Measurements from ENCODE around the gene TEK. TPM values are rescaled to one million over a fixed set of nuclear protein-coding genes. Genes with fewer than 3 reads are reported as not detected.

The TEK gene
- polyA plus RNA-seq, 3 donors: not detected

GRCh38 chr9:27129221-27129620 is 20.2 kb downstream of the TEK start:
- Mint-ChIP-seq H3K36me3 (no peaks in the 10 kb centered on the region), H3K4me3 (no peak overlapping the region), H3K9me3 (peaks cover 0 to 3% (median 0%) of the 10 kb centered on the region in 7 donors), H3K4me1 (no peaks in the 10 kb centered on the region), H3K27me3 (ENCODE audit: low read depth in 3 of 3) (no peaks in the 10 kb centered on the region), H3K27ac (no peak overlapping the region)
- H4K20me1 ChIP-seq (ENCODE audit: insufficient read depth, low read length): no peaks in the 10 kb centered on the region
- no peak overlapping the region for H3K4me3 ChIP-seq (replicated peaks in 1 of 3; ENCODE audit: low read depth in 2 of 3, low read length in 3 of 3)
- no peaks in the 10 kb centered on the region for H3K79me2 ChIP-seq (ENCODE audit: insufficient read depth, low read length)
- no CpG with 5 or more reads among the region's 1 CpG for WGBS (ENCODE audit: insufficient coverage)
- H3K36me3 ChIP-seq (replicated peaks in 1 of 2; ENCODE audit: control insufficient read depth in 1 of 2, insufficient read depth in 2 of 2, low read length in 2 of 2): no peaks in the 10 kb centered on the region
- H3K9ac ChIP-seq (ENCODE audit: insufficient read depth, low read length, poor library complexity, severe bottlenecking): no peak overlapping the region
- no peak overlapping the region for H3K4me2 ChIP-seq (replicated peaks; ENCODE audit: extremely low read depth, low read length, poor library complexity, severe bottlenecking)
- H3K27me3 ChIP-seq (ENCODE audit: control insufficient read depth in 2 of 2, insufficient read depth in 2 of 2, low read length in 2 of 2): no peaks in the 10 kb centered on the region
- intact Hi-C loops (cut with micrococcal nuclease): no loop called here
- no peak overlapping the region for H3K27ac ChIP-seq (ENCODE audit: low read depth in 1 of 2, low read length in 2 of 2)
- TF ChIP-seq CTCF (IDR thresholded peaks at IDR 0.05): no peak
- no peak for DNase-seq
- H3K4me1 ChIP-seq (ENCODE audit: control insufficient read depth in 1 of 2, insufficient read depth in 2 of 2, low read length in 2 of 2): no peaks in the 10 kb centered on the region
- H2AFZ ChIP-seq (ENCODE audit: insufficient read depth, low read depth, low read length, poor library complexity, severe bottlenecking): no peak overlapping the region
- H3K9me3 ChIP-seq (replicated peaks in 1 of 2; ENCODE audit: control insufficient read depth in 1 of 2, insufficient read depth in 1 of 2, low read length in 2 of 2): no peaks in the 10 kb centered on the region

GRCh38 chr9:27131731-27132130 is 22.7 kb downstream of the TEK start:
- Mint-ChIP-seq H3K9me3 (peaks cover 0 to 3% (median 0%) of the 10 kb centered on the region in 7 donors), H3K36me3 (no peaks in the 10 kb centered on the region), H3K27ac (no peak overlapping the region), H3K27me3 (ENCODE audit: low read depth in 3 of 3) (no peaks in the 10 kb centered on the region), H3K4me3 (no peak overlapping the region), H3K4me1 (no peaks in the 10 kb centered on the region)
- Histone ChIP-seq H2AFZ (ENCODE audit: insufficient read depth, low read depth, low read length, poor library complexity, severe bottlenecking) (no peak overlapping the region), H4K20me1 (ENCODE audit: insufficient read depth, low read length) (no peaks in the 10 kb centered on the region), H3K9ac (ENCODE audit: insufficient read depth, low read length, poor library complexity, severe bottlenecking) (no peak overlapping the region), H3K27ac (ENCODE audit: low read depth in 1 of 2, low read length in 2 of 2) (no peak overlapping the region), H3K9me3 (replicated peaks in 1 of 2; ENCODE audit: control insufficient read depth in 1 of 2, insufficient read depth in 1 of 2, low read length in 2 of 2) (no peaks in the 10 kb centered on the region), H3K27me3 (ENCODE audit: control insufficient read depth in 2 of 2, insufficient read depth in 2 of 2, low read length in 2 of 2) (no peaks in the 10 kb centered on the region), H3K4me1 (ENCODE audit: control insufficient read depth in 1 of 2, insufficient read depth in 2 of 2, low read length in 2 of 2) (no peaks in the 10 kb centered on the region), H3K36me3 (replicated peaks in 1 of 2; ENCODE audit: control insufficient read depth in 1 of 2, insufficient read depth in 2 of 2, low read length in 2 of 2) (no peaks in the 10 kb centered on the region), H3K4me3 (replicated peaks in 1 of 3; ENCODE audit: low read depth in 2 of 3, low read length in 3 of 3) (no peak overlapping the region), H3K4me2 (replicated peaks; ENCODE audit: extremely low read depth, low read length, poor library complexity, severe bottlenecking) (no peak overlapping the region), H3K79me2 (ENCODE audit: insufficient read depth, low read length) (no peaks in the 10 kb centered on the region)
- no peak for TF ChIP-seq CTCF (IDR thresholded peaks at IDR 0.05)
- intact Hi-C loops (cut with micrococcal nuclease): no loop called here
- WGBS (ENCODE audit: insufficient coverage): no CpG with 5 or more reads among the region's 4 CpGs
- DNase-seq: no peak
